BJ (cell line): ENCODE measurements around the gene SULF2. TPM values are rescaled to one million over a fixed set of nuclear protein-coding genes. Genes with fewer than 3 reads are reported as not detected.

Experiments used
- CTCF ChIA-PET: fragments of 350-600 bp; formaldehyde crosslinking; extraction: SDS; loops from one replicate; lab custom pipeline; 2021; ENCODE audit warnings: antibody characterized with exemption, inconsistent platforms; lab: Yijun Ruan, JAX
- POLR2A ChIA-PET: fragments of 300-600 bp; sonication (Branson Sonifier 250); formaldehyde crosslinking; extraction: SDS; loops from one replicate; lab custom pipeline; 2021; ENCODE audit warnings: antibody characterized with exemption; lab: Charles Lee
- DNase-seq: peaks from one replicate; pipeline ENCODE4 v3.0.0-alpha.2; 2011; ENCODE audit warnings: low read depth
- H3K27me3 ChIP-seq: 2 replicates; pipeline ENCODE4 v1.6.0; 2011; ENCODE audit warnings: low read length; ENCODE audit not compliant: control insufficient read depth, insufficient read depth
- H3K36me3 ChIP-seq: 2 replicates; pipeline ENCODE4 v1.5.1; 2011; ENCODE audit warnings: low read length; ENCODE audit not compliant: control insufficient read depth, insufficient read depth
- H3K4me3 ChIP-seq: 2 replicates; pipeline ENCODE4 v1.5.1; 2011; ENCODE audit warnings: low read depth, mild to moderate bottlenecking, control low read depth, low read length
- CTCF ChIP-seq: IDR thresholded peaks from 2 replicates; pipeline ENCODE4 v1.5.1; 2011; ENCODE audit warnings: low read depth, mild to moderate bottlenecking, control low read depth, inconsistent platforms, low read length, moderate library complexity; ENCODE audit not compliant: insufficient read depth
- polyA plus RNA-seq: library from polyadenylated mRNA; depleted of rRNA; stranded (reverse); fragments of >200 nt; gene quantifications from 2 replicates; pipeline ENCODE4 v1.2.3, GENCODE V29; 2011

SULF2 gene
- polyA plus RNA-seq, 1 experiment: 13.2 TPM

- Histone ChIP-seq H3K27me3 (no peaks in the 10 kb centered on the region), H3K4me3 (no peak overlapping the region), H3K36me3 (peaks cover 4% of the 10 kb centered on the region)
- CTCF ChIA-PET: interaction anchor here (1.4 to 5.9 kb wide), 2 partner anchors 9 to 952 kb away, joined by 5 to 54 read pairs; no protein-coding TSS in a partner anchor
- POLR2A ChIA-PET: no interaction called here
- DNase-seq: no peak
- no peak for TF ChIP-seq CTCF
Measured at GRCh38 chr20:47669152-47669425, 116.2 kb downstream of the SULF2 start.

GRCh38 chr20:47668313-47669151 lies 116.7 kb downstream of the SULF2 start:
- H3K36me3 ChIP-seq: peaks cover 4% of the 10 kb centered on the region
- no peak overlapping the region for H3K4me3 ChIP-seq
- no peaks in the 10 kb centered on the region for H3K27me3 ChIP-seq
- TF ChIP-seq CTCF: no peak
- ChIA-PET CTCF (interaction anchor here (1.0 to 5.9 kb wide), 3 partner anchors 9 to 952 kb away, joined by 5 to 54 read pairs (median 5); no protein-coding TSS in a partner anchor), POLR2A (no interaction called here)
- DNase-seq: no peak

GRCh38 chr20:47667531-47668312 lies 117.6 kb downstream of the SULF2 start:
- no peak for TF ChIP-seq CTCF
- peaks cover 5% of the 10 kb centered on the region for H3K36me3 ChIP-seq
- no peaks in the 10 kb centered on the region for H3K27me3 ChIP-seq
- DNase-seq: no peak
- POLR2A ChIA-PET: no interaction called here
- H3K4me3 ChIP-seq: no peak overlapping the region
- CTCF ChIA-PET: interaction anchor here (1.0 to 5.9 kb wide), 3 partner anchors 10 to 953 kb away, joined by 5 to 54 read pairs (median 5); no protein-coding TSS in a partner anchor

GRCh38 chr20:47667086-47667485 lies 118.2 kb downstream of the SULF2 start:
- ChIA-PET POLR2A (no interaction called here), CTCF (interaction anchor here (0.7 to 8.4 kb wide), 4 partner anchors 11 to 954 kb away, joined by 3 to 163 read pairs (median 30); no protein-coding TSS in a partner anchor)
- peaks cover 8% of the 10 kb centered on the region for H3K36me3 ChIP-seq
- no peaks in the 10 kb centered on the region for H3K27me3 ChIP-seq
- no peak for DNase-seq
- TF ChIP-seq CTCF: no peak
- H3K4me3 ChIP-seq: no peak overlapping the region

GRCh38 chr20:47666304-47666703 lies 119.0 kb downstream of the SULF2 start:
- Histone ChIP-seq H3K36me3 (peaks cover 11% of the 10 kb centered on the region), H3K27me3 (no peaks in the 10 kb centered on the region), H3K4me3 (no peak overlapping the region)
- no peak for TF ChIP-seq CTCF
- DNase-seq: no peak
- POLR2A ChIA-PET: no interaction called here
- CTCF ChIA-PET: interaction anchor here (0.7 to 8.4 kb wide), 2 partner anchors 16 to 953 kb away, joined by 3 to 163 read pairs; no protein-coding TSS in a partner anchor
